ENCODE data around the gene PNMA3.

DNA sequence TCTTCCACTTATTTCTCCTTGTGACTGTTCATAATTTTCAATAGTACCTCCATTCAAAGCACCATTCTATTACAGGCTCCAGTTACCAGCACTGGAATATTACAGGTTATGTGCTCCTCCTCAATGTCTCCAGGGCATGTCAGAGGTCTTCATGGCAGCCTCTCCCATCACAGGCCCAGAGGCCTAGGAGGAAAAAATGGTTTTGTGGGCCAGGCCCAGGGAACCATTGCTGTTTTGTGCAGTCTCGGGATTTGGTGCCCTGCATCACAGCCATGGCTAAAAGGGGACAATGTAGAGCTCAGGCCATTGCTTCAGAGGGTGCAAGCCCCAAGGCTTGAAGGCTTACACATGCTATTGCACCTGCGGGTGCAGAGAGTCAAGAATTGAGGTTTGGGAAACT lies 7.2 kb upstream of the PNMA3 start:
- TF ChIP-seq, protein P1, sequence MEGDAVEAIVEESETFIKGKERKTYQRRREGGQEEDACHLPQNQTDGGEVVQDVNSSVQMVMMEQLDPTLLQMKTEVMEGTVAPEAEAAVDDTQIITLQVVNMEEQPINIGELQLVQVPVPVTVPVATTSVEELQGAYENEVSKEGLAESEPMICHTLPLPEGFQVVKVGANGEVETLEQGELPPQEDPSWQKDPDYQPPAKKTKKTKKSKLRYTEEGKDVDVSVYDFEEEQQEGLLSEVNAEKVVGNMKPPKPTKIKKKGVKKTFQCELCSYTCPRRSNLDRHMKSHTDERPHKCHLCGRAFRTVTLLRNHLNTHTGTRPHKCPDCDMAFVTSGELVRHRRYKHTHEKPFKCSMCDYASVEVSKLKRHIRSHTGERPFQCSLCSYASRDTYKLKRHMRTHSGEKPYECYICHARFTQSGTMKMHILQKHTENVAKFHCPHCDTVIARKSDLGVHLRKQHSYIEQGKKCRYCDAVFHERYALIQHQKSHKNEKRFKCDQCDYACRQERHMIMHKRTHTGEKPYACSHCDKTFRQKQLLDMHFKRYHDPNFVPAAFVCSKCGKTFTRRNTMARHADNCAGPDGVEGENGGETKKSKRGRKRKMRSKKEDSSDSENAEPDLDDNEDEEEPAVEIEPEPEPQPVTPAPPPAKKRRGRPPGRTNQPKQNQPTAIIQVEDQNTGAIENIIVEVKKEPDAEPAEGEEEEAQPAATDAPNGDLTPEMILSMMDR (conservative IDR thresholded peaks at IDR 0.05; ENCODE audit: low read length) = no peak
- no peak for TF ChIP-seq EZH2phosphoT487 (IDR thresholded peaks at IDR 0.05; ENCODE audit: borderline replicate concordance, low read depth, low read length)
